RKO (cell line): ENCODE measurements around the gene RNF41.

Experiments
- DNase-seq: peaks from one replicate; pipeline ENCODE4 v3.0.0-alpha.2; 2016; ENCODE audit warnings: low spot score

Gene RNF41

DNA sequence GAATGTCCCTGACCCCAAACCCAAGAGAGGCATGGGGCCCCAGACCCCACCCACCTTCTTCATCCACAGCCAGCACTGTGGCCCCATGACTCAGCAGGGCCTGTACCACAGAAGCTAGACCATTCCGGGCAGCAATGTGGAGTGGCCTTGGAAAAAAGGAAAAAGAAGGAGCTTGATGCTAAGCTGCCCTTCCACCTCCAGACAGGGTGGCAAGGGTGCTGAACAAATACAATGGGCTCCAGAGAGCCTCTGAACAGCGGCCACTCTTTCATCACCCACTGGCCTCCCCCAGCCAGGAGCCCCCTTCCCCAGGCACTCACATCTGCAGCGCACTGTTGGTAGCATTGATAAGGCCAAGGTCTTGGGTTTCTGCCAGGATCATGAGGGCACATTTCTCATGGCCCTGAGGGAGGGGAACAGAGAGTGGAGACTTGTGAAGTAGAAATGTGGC, 22.0 kb upstream of the RNF41 start:
- DNase-seq: no peak

- no peak for DNase-seq
Measured at GRCh38 chr12:56242986-56243385, 21.3 kb upstream of the RNF41 start.

DNA sequence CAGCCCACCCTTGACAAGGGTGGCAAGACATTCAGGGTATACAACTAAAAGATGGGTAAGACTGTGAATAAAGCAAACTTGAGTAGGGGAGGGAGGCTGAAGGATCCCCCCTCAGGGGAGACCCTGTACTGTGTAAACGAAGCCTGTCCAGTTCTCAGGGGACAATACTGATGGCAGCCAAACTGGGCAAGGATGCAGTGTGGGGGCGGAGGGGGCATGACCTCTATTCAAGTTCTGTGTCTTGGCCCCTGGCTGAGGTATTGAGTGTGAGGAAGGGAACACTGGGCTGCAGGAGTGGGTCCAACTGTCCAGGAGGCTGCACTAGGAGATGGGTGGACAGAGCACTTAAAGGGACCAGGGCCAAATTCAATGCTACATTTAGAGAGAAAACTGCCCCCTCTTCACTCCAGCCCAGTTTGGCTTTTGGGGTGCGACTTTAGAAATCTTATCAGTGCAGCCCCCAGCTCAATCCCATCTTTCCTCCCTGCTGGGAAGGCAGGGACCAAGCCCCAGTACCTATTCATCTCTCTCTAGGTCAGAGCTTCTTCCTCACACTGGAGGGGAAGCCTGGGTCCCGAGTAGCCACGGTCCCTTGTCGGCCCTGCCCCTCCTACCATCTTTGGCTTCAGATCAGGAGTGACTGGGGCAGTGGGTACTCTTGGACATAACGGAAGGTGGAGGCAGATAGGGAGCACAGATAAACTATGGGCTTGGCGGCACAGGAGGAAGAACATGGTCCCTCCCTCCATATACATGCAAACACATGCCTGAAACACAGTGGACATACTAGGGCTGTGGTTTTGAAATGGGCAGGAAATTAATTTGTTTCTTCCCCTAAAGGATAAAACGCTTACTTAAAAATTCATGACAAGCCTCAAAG, 19.9 kb upstream of the RNF41 start:
- DNase-seq: no peak

GRCh38 chr12:56237552-56237951, 15.8 kb upstream of the RNF41 start:
- DNase-seq: no peak

DNA sequence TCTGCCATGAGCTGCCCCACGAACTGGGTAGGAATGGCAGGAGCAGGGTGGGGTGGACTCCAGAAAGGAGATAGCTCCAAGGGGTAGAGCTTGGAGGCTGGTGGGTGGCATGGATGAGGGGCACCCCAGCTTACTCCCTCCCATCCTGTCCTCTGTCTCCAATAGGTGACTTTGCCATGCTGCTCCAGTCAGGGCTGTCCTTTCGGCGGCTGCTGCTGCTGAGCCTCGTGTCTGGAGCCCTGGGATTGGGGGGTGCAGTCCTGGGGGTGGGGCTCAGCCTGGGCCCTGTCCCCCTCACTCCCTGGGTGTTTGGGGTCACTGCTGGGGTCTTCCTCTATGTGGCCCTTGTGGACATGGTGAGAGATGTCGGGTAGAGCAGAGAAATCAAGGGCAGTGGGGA, 15.3 kb upstream of the RNF41 start:
- DNase-seq: no peak

- DNase-seq: no peak
Measured at GRCh38 chr12:56236091-56236490, 14.4 kb upstream of the RNF41 start.

DNA sequence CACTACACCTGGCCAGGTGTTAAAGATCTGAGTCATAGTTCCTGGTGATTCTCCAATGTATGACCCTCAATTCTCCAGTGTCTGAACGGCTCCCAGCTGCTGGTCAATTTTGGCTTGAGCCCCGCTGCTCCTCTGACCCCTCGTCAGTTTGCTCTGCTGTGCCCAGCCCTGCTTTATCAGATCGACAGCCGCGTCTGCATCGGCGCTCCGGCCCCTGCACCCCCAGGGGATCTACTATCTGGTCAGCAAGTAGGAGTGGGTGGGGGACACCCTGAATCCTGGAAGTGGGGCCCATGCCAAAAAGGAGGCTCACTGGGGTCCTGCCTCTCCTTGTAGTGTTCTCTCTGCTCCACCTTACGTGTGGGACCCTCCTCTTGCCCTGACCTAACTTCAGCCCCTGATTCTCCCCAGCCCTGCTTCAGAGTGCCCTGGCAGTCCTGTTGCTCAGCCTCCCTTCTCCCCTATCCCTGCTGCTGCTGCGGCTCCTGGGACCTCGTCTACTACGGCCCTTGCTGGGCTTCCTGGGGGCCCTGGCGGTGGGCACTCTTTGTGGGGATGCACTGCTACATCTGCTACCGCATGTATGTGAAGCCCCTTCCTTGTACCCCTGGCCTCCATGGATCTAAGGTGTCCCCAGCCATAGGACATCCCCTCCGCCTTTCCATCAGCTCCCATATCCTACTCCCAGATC, 13.2 kb upstream of the RNF41 start:
- no peak for DNase-seq

DNA sequence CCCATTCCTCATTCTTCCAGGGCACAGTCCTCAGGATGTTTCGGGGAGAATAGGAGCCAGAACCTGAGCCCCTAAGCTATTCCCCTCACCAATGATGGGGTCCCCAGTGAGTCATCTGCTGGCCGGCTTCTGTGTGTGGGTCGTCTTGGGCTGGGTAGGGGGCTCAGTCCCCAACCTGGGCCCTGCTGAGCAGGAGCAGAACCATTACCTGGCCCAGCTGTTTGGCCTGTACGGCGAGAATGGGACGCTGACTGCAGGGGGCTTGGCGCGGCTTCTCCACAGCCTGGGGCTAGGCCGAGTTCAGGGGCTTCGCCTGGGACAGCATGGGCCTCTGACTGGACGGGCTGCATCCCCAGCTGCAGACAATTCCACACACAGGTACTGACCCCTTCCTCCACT, 9.5 kb upstream of the RNF41 start:
- no peak for DNase-seq

- no peak for DNase-seq
Measured at GRCh38 chr12:56230432-56231183, 8.9 kb upstream of the RNF41 start.

GRCh38 chr12:56229916-56230431, 8.3 kb upstream of the RNF41 start, which contains the start of gene SLC39A5:
SLC39A5 (plus strand) TSS chr12:56230051; CDS start chr12:56231275, 1,224 bp downstream.
- no peak for DNase-seq

DNA sequence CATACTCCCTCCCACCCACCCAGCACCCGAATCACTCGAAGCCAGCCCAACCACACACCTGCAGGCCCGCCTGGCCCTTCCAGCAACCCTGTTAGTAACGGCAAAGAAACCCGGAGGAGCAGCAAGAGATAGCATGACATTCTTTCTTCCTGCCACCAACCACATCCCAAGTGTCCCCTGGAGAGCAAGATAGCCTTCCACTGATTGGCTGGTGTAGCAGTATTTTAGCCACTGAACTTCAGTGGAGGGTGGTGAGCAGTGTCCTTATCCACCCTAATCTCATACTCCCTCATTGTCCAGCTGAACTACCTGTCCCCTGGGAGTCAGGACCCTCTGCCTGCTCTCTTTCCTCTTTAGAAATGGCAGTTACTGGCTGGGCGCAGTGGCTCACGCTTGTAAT, 7.4 kb upstream of the RNF41 start:
- DNase-seq: no peak

- DNase-seq: no peak
Measured at GRCh38 chr12:56224954-56225353, 3.2 kb upstream of the RNF41 start.

DNA sequence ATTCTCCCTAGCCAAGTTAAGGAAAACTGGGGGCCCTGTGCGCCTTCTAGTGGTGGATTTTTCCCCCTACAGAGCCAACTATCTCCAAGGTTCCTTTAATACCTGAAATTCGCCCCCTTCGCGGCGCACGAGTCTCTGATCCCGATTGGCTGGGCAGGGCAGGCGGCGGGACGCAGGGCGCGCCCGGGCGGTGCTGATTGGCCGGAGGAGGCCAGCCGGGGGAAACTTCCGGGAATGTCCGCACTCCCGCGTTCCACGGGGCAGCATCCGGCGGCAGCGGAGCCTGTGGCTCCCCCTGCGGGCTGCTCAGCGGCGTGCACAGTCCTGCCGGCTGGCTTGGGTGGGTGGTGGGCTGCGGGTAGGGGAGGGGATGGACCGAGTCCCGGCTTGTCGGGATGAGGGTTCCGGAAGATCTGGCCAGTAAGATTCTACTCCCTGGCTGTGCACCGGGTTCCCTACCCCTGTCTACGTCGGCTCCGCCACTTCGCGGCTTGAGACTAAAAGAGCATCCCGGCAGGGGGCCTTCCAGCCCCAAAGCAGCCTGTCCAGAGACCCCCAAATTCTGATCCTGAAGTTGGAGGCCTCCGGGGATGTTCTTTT, 2.5 kb upstream of the RNF41 start, which contains the start of gene NABP2:
Gene NABP2, plus strand, starts transcription at position 241 of the 600 bp plus-strand sequence. CDS start 515 bp downstream, outside the sequence.
- peak; percentile 97 for DNase-seq

DNA sequence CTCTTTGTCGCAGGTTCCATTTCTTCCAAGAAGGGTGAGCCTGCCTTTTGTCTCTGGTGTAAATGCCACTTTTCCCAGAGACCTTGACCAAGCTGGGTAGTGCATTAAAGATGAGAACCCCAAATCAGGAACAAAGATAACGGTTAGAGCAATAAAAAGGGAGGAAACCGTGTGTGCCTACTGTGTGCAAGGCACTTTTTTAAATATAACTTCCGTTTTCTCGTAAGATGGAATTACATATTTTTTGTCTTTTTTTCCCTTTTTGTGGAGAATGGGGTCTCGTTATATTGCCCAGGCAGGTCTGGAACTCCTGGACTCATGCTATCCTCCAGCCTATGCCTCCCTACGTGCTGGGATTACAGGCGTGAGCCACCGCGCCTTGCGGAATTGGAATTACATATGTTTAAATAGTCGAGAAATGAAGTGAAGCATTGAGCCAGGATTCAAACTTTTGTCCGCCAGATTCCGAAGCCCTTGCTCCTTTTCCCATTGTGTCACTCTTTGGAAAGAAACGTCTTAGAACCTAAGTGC, 1.9 kb upstream of the RNF41 start:
- DNase-seq: no peak

- DNase-seq: no peak
Measured at GRCh38 chr12:56222531-56222895, 791 bp upstream of the RNF41 start.

DNA sequence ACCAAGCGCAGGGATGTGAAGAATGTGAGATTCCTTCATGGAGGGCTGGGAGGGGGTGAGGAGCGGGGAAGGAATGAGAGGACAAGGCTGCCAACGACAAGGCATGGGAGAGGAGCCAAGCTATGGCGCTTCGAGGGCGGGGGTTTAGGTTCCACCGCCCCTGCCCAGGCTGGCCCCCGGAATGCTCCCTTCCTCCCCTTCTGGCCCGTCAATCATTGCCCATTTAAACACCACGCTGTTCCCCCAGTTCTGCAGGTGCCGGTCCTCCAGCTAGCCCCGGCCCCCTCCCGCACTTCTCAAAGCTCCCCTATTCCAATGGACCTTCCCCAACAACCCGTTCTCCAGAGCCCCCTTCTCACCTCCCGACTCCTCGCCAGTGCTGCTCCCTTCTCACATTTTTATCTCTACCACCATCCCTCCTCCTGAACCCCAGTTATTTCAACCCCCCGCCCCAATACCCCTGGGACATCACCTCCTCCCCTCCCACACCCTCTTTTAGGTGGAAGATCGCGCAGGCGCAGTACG, 428 bp downstream of the RNF41 start:
- DNase-seq: peak; percentile 58

DNA sequence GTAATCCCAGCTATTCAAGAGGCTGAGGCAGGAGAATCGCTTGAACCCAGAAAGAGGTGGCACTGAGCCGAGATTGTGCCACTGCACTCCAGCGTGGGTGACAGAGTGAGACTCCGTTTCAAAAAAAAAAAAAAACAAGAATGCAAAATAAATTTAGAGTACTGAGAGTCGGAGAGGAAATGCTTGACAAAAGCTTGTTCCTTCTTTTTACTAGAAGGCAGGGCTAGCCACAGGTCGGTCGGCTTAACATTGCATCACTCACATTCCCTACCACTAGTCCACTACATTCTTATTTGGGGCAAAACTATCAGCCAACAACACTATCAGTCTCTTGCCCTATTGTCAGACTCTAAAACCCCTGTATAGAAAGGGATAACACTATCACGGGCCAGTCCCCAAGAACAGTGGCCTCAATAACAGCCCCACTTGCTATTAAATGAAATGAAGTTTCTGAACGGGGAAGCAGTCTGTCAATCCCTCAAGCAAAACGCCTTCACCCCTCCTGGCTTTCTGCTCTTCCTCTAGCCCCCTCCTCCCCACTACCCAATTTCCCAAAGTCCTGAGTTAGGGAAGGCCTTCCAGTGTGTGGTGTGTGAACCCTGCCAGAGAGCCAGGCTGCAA, 1.0 kb downstream of the RNF41 start:
- DNase-seq: peak; percentile 46

DNA sequence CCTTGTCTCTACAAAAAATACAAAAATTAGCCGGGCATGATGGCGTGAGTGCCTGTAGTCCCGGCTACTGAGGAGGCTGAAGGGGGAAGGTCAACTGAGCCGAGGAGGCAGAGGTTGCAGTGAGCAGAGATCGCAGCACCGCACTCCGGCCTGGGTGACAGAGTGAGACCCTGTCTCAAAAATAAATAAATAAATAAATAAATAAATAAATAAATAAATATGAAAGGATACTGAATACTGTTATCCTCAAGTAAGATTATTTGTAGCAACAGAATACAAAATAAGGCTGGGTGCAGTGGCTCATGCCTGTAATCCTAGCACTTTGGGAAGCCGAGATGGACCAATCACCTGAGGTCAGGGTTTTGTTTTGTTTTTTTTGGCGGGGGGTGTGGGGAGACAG, 1.9 kb downstream of the RNF41 start:
- no peak for DNase-seq

- DNase-seq: no peak
Measured at GRCh38 chr12:56216461-56216860, 5.3 kb downstream of the RNF41 start.

DNA sequence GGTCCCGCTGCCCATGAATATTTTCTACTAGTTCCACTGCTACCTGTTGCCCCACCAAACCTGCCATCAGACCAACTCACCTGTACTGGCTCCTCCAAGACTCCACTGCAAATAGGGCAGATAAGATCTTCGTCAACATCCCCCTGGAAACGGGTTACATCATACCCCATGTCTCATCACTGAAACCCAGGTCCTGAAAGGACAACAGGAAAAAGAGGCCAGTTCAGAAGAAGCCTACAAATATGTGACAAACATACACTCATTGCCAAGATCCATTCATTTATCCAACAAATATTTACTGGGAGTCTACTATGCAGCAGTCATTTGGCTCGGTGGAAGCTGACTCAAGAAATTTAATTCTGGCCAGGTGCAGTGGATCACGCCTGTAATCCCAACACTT, 7.8 kb downstream of the RNF41 start:
- no peak for DNase-seq

DNA sequence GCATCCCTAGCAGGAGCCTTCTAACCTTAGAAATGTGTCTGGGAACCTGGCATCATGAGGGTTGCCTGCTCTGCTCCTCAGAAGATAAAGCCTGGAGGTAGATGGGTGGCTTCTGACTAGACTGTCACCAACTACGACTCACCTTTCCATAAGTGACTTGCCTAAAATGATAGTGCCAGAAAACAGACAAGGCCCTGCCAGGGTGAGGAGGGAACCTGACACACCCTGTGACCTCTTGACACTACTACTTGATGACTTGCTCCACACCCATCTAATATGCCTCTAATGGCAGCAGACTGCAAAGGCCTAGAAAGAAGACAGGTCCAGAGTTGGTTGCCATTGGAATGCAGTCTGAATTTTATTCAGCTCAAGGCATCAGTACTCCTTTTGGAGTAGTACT, 9.4 kb downstream of the RNF41 start:
- DNase-seq: no peak
